Glomerular endothelial cell (primary cell): ENCODE data around the gene PIGA. TPM values are rescaled to one million over a fixed set of nuclear protein-coding genes. Genes with fewer than 3 reads are reported as not detected.

Experiments used
- total RNA-seq: library from RNA; depleted of rRNA; stranded (reverse); fragments of >200 nt; gene quantifications from 2 replicates; pipeline ENCODE4 v1.2.3, GENCODE V29; 2015

PIGA gene
- total RNA-seq, 1 donor from 2014 or later: 6.1 TPM

Other genes with a start within 250 kb of the PIGA start
- gene ASB9, start 65.4 kb downstream of the PIGA start, total RNA-seq: 10.6 and 17.0 TPM in 2 replicates
- not detected in 2 replicates for gene ASB11, start 19.9 kb downstream of the PIGA start, total RNA-seq
- 0.76 TPM in 1 of 2 replicates, not detected in the other for gene VEGFD, start 48.9 kb upstream of the PIGA start, total RNA-seq
- 47.3 and 66.4 TPM in 2 replicates for gene PIR, start 157.8 kb upstream of the PIGA start, total RNA-seq
- gene BMX, start 165.3 kb upstream of the PIGA start, total RNA-seq: 3.3 and 24.9 TPM in 2 replicates